Measurements from ENCODE around the gene MCM8.

DNA sequence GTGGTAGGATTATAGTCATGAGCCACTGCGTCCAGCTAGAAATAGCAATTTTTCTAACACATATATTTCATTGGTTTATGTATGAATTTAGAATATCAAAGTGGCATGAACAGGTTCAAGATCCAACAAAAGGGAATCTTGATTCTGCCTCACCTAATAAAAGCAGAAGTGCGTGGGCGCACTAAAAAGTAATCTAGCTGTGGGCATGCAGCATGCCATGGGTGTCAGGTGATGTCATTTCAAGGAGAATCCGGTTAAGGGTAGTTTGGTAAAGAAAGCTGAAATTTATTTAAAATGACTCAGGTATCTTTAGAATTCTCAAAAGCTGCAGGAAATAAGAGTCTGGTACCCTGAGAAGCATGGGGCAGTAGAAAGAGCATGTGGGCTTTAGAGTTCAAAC lies 85.8 kb downstream of the MCM8 start:
- TF ChIP-seq, protein P1, sequence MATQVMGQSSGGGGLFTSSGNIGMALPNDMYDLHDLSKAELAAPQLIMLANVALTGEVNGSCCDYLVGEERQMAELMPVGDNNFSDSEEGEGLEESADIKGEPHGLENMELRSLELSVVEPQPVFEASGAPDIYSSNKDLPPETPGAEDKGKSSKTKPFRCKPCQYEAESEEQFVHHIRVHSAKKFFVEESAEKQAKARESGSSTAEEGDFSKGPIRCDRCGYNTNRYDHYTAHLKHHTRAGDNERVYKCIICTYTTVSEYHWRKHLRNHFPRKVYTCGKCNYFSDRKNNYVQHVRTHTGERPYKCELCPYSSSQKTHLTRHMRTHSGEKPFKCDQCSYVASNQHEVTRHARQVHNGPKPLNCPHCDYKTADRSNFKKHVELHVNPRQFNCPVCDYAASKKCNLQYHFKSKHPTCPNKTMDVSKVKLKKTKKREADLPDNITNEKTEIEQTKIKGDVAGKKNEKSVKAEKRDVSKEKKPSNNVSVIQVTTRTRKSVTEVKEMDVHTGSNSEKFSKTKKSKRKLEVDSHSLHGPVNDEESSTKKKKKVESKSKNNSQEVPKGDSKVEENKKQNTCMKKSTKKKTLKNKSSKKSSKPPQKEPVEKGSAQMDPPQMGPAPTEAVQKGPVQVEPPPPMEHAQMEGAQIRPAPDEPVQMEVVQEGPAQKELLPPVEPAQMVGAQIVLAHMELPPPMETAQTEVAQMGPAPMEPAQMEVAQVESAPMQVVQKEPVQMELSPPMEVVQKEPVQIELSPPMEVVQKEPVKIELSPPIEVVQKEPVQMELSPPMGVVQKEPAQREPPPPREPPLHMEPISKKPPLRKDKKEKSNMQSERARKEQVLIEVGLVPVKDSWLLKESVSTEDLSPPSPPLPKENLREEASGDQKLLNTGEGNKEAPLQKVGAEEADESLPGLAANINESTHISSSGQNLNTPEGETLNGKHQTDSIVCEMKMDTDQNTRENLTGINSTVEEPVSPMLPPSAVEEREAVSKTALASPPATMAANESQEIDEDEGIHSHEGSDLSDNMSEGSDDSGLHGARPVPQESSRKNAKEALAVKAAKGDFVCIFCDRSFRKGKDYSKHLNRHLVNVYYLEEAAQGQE (IDR thresholded peaks at IDR 0.05), result no peak
- TF ChIP-seq, protein P2, sequence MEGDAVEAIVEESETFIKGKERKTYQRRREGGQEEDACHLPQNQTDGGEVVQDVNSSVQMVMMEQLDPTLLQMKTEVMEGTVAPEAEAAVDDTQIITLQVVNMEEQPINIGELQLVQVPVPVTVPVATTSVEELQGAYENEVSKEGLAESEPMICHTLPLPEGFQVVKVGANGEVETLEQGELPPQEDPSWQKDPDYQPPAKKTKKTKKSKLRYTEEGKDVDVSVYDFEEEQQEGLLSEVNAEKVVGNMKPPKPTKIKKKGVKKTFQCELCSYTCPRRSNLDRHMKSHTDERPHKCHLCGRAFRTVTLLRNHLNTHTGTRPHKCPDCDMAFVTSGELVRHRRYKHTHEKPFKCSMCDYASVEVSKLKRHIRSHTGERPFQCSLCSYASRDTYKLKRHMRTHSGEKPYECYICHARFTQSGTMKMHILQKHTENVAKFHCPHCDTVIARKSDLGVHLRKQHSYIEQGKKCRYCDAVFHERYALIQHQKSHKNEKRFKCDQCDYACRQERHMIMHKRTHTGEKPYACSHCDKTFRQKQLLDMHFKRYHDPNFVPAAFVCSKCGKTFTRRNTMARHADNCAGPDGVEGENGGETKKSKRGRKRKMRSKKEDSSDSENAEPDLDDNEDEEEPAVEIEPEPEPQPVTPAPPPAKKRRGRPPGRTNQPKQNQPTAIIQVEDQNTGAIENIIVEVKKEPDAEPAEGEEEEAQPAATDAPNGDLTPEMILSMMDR (IDR thresholded peaks at IDR 0.05; ENCODE audit: low read depth, low read length, missing input control), result no peak
- TF ChIP-seq SP1 (IDR thresholded peaks at IDR 0.05) (no peak), JUND (IDR thresholded peaks at IDR 0.05) (no peak), HNF4G (IDR thresholded peaks at IDR 0.05) (no peak), FOXA1 (IDR thresholded peaks at IDR 0.05) (no peak), FOXA2 (IDR thresholded peaks at IDR 0.05) (no peak), RAD21 (IDR thresholded peaks at IDR 0.05) (no peak)

All from liver (tissue), 3 donors.